ENCODE measurements around the gene HTR5A.

- TF ChIP-seq CTCF (IDR thresholded peaks at IDR 0.05) (no peak), POLR2A (IDR thresholded peaks at IDR 0.05) (no peak)
Observed at GRCh38 chr7:155129186-155129585, 59.1 kb downstream of the HTR5A start.
